BJ (cell line): ENCODE results near the gene TPM1. TPM values are rescaled to one million over a fixed set of nuclear protein-coding genes. Genes with fewer than 3 reads are reported as not detected.

ENCODE experiments used
- CTCF ChIA-PET: fragments of 350-600 bp; formaldehyde crosslinking; extraction: SDS; loops from one replicate; lab custom pipeline; 2021; ENCODE audit warnings: antibody characterized with exemption, inconsistent platforms; lab: Yijun Ruan, JAX
- POLR2A ChIA-PET: fragments of 300-600 bp; sonication (Branson Sonifier 250); formaldehyde crosslinking; extraction: SDS; loops from one replicate; lab custom pipeline; 2021; ENCODE audit warnings: antibody characterized with exemption; lab: Charles Lee
- DNase-seq: peaks from one replicate; pipeline ENCODE4 v3.0.0-alpha.2; 2011; ENCODE audit warnings: low read depth
- H3K27me3 ChIP-seq: 2 replicates; pipeline ENCODE4 v1.6.0; 2011; ENCODE audit warnings: low read length; ENCODE audit not compliant: control insufficient read depth, insufficient read depth
- H3K36me3 ChIP-seq: 2 replicates; pipeline ENCODE4 v1.5.1; 2011; ENCODE audit warnings: low read length; ENCODE audit not compliant: control insufficient read depth, insufficient read depth
- H3K4me3 ChIP-seq: 2 replicates; pipeline ENCODE4 v1.5.1; 2011; ENCODE audit warnings: low read depth, mild to moderate bottlenecking, control low read depth, low read length
- polyA plus RNA-seq: library from polyadenylated mRNA; depleted of rRNA; stranded (reverse); fragments of >200 nt; gene quantifications from 2 replicates; pipeline ENCODE4 v1.2.3, GENCODE V29; 2011
- TF ChIP-seq, protein P1 (sequence below): IDR thresholded peaks from 2 replicates; pipeline ENCODE4 v1.5.1; 2011; ENCODE audit warnings: low read depth, mild to moderate bottlenecking, control low read depth, inconsistent platforms, low read length, moderate library complexity; ENCODE audit not compliant: insufficient read depth

Gene TPM1
- polyA plus RNA-seq, 1 experiment = 1,575 TPM

DNA sequence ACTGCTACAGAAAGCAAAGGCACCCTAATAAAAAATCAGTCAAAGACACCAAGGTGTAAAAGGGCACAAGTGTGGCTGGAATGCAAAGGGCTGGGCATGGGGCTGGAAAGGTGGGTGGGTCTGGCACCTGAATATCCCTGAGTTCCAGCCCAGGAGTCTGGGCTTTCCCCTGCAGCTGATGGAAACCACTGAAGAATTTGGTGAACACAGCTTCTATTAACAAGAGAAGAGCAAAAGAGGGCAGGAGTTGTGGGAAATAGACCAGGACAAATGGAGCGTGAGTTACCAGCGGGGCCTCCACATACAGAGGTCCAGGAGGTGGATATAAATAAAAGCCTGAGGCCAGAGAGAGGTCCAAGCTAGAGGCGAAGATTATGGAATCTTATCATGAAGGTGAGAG, 45.1 kb upstream of the TPM1 start:
- CTCF ChIA-PET = interaction anchor here (1.4 kb wide), 1 partner anchor 51 kb away, joined by 5 read pairs; no protein-coding TSS in a partner anchor
- DNase-seq = no peak
- no peaks in the 10 kb centered on the region for H3K27me3 ChIP-seq
- TF ChIP-seq, protein P1, sequence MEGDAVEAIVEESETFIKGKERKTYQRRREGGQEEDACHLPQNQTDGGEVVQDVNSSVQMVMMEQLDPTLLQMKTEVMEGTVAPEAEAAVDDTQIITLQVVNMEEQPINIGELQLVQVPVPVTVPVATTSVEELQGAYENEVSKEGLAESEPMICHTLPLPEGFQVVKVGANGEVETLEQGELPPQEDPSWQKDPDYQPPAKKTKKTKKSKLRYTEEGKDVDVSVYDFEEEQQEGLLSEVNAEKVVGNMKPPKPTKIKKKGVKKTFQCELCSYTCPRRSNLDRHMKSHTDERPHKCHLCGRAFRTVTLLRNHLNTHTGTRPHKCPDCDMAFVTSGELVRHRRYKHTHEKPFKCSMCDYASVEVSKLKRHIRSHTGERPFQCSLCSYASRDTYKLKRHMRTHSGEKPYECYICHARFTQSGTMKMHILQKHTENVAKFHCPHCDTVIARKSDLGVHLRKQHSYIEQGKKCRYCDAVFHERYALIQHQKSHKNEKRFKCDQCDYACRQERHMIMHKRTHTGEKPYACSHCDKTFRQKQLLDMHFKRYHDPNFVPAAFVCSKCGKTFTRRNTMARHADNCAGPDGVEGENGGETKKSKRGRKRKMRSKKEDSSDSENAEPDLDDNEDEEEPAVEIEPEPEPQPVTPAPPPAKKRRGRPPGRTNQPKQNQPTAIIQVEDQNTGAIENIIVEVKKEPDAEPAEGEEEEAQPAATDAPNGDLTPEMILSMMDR = no peak
- H3K4me3 ChIP-seq = no peak overlapping the region
- no peaks in the 10 kb centered on the region for H3K36me3 ChIP-seq
- POLR2A ChIA-PET = no interaction called here

DNA sequence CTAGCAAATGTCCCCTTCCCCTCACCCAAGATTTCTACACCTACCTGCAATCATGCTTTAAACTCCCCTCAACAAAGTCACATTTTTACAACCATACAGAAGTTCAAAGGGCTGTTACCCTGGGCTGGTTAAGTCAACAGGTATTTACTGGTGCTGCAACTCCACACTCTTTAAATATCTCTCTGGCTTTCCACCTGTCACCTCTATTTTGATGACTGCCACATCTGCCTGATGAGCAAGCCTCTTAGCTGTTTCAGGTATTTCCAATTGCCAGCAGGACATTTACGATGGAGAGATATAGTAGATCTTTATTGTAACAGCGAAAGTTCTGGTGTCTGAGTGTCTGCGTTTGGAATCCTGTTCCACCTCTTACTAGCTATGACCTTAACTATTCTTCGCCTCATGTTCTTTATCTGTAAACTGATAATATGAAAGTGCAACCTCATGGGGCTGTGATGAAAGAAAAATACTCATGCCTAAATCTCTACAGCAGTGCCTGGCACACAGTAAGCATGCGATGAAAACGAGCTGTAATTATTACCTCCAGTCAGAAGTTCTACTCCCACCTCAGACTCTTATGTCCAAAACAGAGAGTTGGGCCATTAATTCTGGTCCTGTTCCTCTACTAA, 44.2 kb upstream of the TPM1 start:
- TF ChIP-seq, protein P1 = no peak
- Histone ChIP-seq H3K36me3 (no peaks in the 10 kb centered on the region), H3K27me3 (no peaks in the 10 kb centered on the region), H3K4me3 (no peak overlapping the region)
- DNase-seq = no peak
- CTCF ChIA-PET = interaction anchor here (1.0 to 1.8 kb wide), 3 partner anchors 11 to 50 kb away, joined by 4 to 5 read pairs (median 5); no protein-coding TSS in a partner anchor
- POLR2A ChIA-PET = no interaction called here

GRCh38 chr15:62999178-62999577, 43.4 kb upstream of the TPM1 start:
- ChIA-PET POLR2A (no interaction called here), CTCF (interaction anchor here (1.0 to 1.8 kb wide), 2 partner anchors 12 to 17 kb away, joined by 4 to 5 read pairs; no protein-coding TSS in a partner anchor)
- TF ChIP-seq, protein P1 = no peak
- Histone ChIP-seq H3K36me3 (no peaks in the 10 kb centered on the region), H3K4me3 (no peak overlapping the region), H3K27me3 (no peaks in the 10 kb centered on the region)
- no peak for DNase-seq

GRCh38 chr15:62999923-63000561, 42.5 kb upstream of the TPM1 start:
- POLR2A ChIA-PET = no interaction called here

DNA sequence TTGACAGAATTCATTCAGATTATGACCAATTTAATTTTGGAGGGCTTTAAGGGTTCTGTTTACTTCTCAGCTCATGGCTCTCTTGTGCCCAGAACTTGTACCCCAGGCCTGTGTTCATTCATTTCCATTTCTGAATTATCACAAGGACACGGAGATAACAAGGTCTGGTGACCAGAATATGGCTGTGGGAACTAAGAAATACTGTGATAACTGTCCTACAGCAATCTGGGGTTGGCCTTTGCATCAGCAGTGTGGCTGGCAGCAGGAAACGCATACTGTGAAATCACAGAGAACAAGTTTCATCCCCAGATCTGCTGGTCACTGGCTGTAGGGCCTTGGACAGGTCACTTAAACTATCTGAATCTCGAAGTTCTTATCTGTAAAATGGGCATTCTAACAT, 41.8 kb upstream of the TPM1 start:
- CTCF ChIA-PET = interaction anchor here (1.1 to 1.4 kb wide), 2 partner anchors 8 to 16 kb away, joined by 4 read pairs; no protein-coding TSS in a partner anchor

More at GRCh38 chr15:62999923-63000561, 42.5 kb upstream of the TPM1 start:
- no peaks in the 10 kb centered on the region for H3K27me3 ChIP-seq
- no peak overlapping the region for H3K4me3 ChIP-seq
- no peaks in the 10 kb centered on the region for H3K36me3 ChIP-seq
- TF ChIP-seq, protein P1 = no peak
- no peak for DNase-seq
- CTCF ChIA-PET = interaction anchor here (1.1 to 1.8 kb wide), 2 partner anchors 12 to 17 kb away, joined by 4 to 5 read pairs; no protein-coding TSS in a partner anchor

More for the DNA sequence above, 41.8 kb upstream of the TPM1 start:
- TF ChIP-seq, protein P1 = no peak
- POLR2A ChIA-PET = no interaction called here
- H3K36me3 ChIP-seq = no peaks in the 10 kb centered on the region
- no peaks in the 10 kb centered on the region for H3K27me3 ChIP-seq
- H3K4me3 ChIP-seq = no peak overlapping the region
- DNase-seq = no peak
